Left ventricle myocardium superior (tissue), 1 donor: ENCODE results near the gene PER2. TPM values are rescaled to one million over a fixed set of nuclear protein-coding genes. Genes with fewer than 3 reads are reported as not detected.
A peak's percentile ranks its signal among the peaks of the same experiment; 100 is the strongest.

Experiments used
- ATAC-seq: fragments of 200-7000 bp; cut with Tn5 transposase; one replicate; pipeline ENCODE4 v1.9.1; 2020; ENCODE audit warnings: mild to moderate bottlenecking, moderate library complexity
- DNase-seq: peaks from one replicate; pipeline ENCODE4 v3.0.0-alpha.2; 2020
- intact Hi-C: fragments of 100-400 bp; cut with micrococcal nuclease; formaldehyde crosslinking; loops from one replicate; pipeline ENCODE4 v1.11.0; 2022
- total RNA-seq: library from RNA; stranded (reverse); fragmentation: NEBNext Ultra II Directional; extraction: Animal tissue kit (Norgen Biotek cat#: 25700); gene quantifications from one replicate; pipeline ENCODE4 v1.2.1, GENCODE V29; 2021
- donor health status: DM: no; HTN: yes; CAD: no; lungs with severe emphysema.

PER2 gene
- total RNA-seq, 1 donor from 2014 or later, result 4.5 TPM

DNA sequence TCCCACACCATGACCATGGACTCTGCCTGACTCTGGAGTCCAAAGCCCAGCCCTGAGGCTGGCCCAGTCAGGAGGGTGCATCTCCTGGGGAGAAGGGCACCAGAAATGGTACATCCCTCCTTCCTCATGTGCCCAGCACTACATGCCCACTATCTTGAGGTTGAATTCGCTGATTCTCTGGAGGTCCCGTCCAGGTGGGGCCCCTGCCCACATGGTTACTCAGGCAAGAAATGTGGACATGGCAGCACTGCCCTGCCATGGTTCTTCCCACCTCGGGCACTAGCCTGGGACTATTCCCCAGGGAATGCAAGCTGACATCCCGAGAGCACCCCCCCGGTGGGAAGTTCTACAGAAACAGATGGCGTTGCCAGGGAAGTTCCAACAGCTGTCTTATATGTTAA is 33.3 kb downstream of the PER2 start:
- no peak for ATAC-seq
- DNase-seq, result peak; percentile 14
- intact Hi-C loops, result no loop called here

DNA sequence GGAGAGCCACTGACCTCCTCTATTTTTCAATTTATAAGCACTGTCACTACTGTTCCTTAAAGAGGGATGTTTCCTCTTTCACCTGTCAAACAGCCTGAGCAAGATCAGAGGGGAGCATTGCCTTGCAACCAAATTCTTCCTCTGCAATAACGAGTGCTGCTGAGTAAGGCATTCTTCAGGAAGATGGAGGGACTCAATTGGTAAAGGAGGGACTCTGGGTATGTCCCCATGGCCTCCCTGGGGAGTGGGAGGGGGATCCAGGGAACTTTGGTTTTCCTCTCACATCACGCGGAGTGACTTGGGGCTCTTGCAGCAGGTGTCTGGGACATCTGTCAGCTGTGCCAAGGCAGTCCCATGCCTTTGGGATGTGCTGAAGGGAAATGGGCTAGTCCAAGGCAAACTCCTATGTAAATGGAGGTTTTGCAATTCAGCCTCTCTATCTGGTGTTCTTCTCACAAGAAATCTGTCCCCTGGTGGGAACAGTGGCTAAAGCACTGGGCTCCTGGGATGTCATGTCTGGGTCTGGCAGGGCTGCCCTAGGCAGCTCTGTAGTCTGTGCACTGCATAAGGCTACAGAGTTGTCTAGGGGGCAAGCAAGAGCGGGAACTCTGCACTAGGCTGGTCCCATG is 34.2 kb downstream of the PER2 start:
- no peak for ATAC-seq
- intact Hi-C loops, result no loop called here
- peak; percentile 11 for DNase-seq

DNA sequence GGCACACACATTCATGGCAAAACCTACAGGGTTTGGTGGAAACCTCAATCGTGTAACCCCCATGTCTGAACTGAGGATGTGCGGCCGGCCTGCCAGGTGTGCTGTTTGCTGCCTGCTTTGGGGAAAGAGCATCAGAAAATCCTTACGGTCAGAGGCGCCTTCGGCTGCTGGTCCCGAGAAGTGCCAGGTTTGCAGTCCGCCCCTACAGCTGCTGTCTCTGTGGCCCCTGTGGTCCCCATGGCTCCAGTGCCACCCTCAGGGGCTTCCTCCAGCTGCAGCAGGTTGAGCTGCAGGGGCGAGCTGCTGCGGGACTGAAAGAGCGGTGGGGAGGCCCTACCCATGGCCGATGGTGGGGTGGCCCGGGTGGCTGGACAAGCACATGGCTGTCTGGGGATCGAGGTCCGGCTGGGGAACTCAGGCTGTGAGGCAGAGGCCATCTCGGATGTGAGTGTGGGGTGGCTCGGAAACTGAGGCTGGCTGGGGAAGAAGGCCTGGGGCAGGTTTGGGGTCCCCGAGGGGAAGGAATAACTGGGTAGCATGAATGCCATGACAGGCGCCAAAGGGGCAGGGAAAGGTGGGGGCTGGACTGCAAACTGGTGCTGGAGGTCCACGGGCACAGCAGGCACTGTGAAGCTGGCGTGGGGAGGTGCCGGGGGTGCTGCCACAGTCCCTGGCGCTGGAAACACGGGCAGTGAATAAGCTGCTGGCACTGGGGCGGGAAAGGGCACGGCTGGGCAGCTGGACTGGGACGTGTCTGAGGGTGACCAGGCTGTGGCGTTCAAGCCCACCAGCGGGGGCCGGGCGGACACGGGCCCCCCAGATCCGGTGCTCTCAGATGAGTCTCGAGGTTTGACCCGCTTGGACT is 35.4 kb downstream of the PER2 start:
- DNase-seq (peak; percentile 24), ATAC-seq (no peak)
- intact Hi-C loops, result no loop called here

DNA sequence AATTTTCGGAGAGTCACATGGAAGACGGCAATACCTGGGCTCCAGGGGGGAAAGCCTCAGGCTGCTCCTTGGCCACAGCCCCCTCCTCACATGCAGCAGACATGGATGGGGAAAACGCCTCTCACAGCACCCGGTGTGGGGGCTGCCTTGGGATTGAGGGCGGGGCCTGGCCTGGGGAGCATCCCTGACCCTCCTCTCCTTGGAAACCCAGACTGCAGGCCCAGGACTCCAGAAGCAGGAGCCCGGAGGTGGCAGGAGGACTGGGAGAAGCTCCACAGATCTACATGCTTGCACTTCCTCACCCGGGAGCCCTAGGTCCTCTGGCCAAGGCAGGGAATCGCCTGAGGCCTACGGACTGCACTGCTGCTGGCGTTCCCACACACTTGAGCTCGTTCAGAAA is 36.4 kb downstream of the PER2 start:
- peak; percentile 11 for DNase-seq
- intact Hi-C loops, result no loop called here
- ATAC-seq, result no peak

DNA sequence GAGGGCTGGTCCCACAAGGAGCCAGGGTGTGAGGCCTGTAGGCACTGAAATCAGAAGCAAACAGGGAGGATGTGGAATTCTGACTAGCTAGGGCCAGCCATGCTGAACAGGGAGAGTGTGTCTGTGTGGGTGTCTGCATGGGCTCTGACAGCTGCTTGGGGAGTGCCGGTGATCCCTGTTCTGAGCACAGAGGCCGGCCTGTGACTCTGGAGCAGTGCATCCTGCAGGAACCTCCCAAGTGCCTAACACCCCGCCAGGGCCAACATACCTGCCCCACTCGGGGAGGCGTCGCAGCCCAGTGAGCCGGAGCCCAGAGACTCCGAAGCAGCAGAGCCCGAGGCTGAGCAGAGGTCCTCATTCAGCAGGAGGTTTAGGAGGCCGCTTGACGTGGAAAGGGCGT is 37.1 kb downstream of the PER2 start:
- ATAC-seq (no peak), DNase-seq (peak; percentile 27)
- intact Hi-C loops, result no loop called here

DNA sequence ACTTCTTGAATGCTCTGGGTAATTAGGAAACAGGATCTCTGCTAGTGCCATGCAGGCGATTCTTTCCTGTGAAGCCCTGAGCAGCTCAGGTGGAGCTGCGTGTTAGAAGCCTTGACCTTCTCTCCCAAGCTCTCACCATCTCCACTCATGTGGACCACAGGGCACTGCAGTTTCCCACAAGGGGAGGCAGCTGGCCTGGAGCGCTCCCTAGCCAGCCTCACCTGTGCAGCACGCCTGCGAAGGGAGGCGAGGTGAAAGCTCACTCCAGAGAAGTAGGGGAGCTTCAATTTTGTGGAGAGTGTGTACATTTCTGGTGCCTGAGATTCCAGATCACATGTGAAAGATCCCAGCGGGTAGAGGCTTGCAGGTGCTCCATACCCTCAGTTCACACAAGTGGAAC is 37.5 kb downstream of the PER2 start:
- no peak for DNase-seq
- intact Hi-C loops, result no loop called here

DNA sequence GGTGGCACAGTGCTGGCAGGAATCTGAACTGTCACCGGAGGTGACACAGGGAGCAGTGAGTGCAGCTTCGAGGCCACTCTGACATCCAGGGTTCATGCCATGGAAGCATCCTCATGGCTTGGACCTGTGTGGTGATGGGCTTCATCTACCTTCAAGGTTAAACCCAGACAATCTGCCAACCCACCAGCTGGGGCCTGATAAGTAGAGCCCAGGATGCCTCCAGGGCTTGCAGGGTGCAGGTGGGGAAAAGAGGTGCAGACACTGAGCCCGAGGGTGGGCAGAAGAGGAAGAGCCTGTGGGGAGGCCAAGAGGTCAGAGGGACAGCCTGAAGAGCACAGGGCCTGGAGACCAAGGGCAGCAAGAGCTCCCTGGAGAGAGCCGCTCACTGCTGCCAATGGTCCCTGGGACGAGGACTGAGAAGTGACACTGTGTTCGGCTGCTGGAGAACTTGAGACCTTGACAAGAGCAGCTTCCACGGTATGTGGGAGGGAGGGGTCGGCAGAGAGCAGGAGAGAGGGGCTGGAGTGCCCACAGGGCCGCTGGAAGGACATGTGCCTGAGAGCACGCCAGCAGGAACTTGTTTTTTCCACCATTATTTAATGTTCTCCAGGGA is 40.5 kb downstream of the PER2 start:
- peak; percentile 17 for DNase-seq
- peak; percentile 25 for ATAC-seq
- intact Hi-C loops, result no loop called here

More for the DNA sequence above, 37.5 kb downstream of the PER2 start:
- no peak for ATAC-seq

DNA sequence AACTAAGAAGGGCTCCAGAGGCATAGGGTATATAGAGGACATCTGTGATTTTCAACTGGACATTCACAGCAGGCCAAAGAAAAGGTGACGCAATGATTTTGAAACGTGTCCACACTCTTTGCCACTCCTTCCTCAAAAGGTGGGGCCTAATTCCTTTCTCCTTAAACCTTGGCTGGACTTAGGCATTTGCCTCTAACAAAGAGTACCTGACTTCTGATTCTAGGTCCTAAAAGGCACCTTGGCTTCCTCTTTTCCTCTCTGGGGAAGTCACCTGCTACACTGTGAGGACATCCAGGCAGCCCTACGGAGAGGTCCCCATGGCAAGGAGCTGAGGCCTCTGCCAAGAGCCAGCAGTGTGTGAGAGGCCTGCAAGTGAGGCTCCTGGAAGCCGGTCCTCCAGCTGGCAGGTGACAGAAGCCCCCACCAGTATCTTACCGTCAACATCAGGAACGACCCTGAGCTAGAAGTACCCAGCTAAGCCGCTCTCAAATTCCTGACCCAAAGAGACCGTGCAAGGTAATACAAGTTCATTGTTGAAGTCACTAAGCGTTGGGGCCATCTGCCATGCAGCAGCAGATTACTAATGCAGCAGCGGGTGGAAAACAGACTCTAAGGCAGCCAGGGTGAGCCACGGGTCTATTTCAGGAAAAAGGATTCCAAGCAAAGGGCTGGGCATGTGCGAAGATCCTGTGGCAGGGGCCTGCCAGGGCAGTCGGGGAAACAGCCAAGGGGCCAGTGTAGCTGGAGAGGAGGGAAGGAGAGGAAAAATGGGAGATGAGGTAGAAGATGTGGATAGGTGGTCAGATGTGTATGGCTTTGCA is 41.2 kb downstream of the PER2 start:
- no peak for ATAC-seq
- peak; percentile 16 for DNase-seq
- intact Hi-C loops, result no loop called here

DNA sequence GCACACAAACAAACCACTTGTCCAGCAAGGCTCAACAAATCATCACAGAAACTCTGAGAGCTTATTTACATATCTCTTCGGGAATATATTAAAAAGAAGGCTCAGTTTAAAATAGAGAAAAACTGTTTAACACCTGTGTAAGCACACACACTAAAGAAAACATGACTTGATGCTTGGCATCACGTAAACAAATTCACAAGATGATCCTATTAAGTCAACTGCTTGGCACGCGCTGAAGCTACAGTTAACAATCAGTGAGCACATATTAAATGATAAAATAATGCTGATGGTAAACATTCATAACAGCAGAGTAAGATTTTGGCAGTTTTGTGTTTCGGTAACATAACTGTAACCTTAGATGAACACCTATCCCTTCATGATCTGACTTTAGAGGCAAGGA is 44.3 kb downstream of the PER2 start:
- no peak for ATAC-seq
- intact Hi-C loops, result no loop called here
- no peak for DNase-seq

DNA sequence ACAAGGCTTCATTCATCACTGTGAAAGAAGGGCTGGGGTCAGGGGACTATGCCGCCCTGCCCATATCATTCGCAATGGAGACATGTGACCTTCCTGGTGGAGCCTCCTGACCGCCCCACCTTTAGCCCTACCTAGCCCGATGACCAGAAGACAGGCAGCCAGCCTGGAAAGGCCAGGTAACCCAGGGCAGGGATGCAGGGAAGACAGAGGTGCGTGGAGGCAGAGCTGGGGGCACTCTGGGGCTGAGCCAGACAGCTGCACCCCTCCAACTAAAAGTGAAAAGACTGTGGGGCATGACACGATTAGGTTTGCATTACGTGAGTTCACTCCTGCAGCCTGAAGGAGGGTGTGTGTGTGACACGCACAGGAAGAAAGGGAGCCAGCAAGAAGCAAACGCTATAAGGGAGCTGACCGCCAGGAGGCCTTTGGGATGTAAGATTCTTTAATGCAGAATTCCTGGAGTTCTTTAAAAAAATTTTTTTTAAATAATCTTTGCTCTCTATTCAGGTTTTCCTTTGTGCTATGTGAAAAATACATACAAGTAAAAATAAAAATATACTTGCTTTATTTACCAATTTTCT is 44.8 kb downstream of the PER2 start:
- no peak for DNase-seq

DNA sequence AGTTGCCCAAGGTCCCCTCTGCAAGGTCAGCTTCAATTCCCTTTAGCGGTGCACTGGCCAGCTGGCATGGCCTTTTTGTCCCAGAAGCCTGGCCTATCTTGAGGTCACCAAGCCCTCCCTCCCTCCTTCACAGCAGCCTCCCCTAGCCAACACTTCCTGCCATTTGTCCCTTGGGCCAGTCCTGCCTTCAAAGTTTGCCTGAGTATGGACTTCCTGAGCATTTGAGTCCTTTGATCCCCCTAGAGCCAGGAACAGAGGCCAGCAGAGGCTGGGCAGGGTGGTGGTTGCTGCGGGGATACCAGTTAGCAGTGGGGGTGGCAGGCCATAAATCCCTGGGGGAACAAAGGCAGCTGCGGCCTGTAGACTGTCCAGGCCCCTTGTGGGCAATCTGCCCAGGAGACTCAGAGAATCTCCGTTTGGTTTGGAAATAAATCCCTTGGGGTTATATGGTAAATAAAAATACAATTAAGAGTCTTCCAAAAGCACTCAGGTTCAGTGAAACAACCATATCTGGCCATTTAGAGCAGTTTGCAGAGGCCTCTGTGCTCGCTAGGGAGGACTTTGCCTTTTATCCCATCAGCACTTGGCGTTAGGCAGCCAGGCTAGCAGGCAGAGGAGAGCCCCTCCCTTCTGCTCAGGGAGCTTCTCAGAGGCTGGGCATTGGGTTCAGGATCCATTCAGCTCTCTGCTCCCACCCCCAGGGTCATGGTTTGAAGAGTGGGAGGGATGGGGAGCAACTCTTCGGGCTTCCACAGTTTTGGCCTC is 45.5 kb downstream of the PER2 start:
- intact Hi-C loops, result no loop called here
- DNase-seq, result peak; percentile 66
- ATAC-seq, result peak; percentile 28

More for the DNA sequence above, 44.8 kb downstream of the PER2 start:
- ATAC-seq, result no peak
- intact Hi-C loops, result no loop called here

DNA sequence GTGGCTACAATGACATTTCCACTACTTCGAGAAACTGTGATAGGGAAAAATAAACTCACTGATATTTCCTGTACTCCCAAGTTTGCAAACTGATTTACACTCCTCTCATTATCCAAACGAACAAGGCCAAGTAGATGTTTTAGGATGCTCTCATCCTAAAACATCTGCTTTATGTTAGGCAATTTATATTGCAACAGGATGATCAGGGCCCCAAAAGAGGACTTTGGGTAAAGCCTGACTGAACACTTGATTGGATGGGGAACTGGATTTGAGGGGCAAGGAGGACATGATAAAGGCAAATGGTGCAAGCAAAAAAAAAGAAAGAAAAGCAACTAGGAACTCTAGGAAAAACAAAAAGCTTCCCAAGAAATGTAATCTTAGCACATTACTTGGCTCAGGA is 46.4 kb downstream of the PER2 start:
- ATAC-seq (no peak), DNase-seq (no peak)
- intact Hi-C loops, result no loop called here

DNA sequence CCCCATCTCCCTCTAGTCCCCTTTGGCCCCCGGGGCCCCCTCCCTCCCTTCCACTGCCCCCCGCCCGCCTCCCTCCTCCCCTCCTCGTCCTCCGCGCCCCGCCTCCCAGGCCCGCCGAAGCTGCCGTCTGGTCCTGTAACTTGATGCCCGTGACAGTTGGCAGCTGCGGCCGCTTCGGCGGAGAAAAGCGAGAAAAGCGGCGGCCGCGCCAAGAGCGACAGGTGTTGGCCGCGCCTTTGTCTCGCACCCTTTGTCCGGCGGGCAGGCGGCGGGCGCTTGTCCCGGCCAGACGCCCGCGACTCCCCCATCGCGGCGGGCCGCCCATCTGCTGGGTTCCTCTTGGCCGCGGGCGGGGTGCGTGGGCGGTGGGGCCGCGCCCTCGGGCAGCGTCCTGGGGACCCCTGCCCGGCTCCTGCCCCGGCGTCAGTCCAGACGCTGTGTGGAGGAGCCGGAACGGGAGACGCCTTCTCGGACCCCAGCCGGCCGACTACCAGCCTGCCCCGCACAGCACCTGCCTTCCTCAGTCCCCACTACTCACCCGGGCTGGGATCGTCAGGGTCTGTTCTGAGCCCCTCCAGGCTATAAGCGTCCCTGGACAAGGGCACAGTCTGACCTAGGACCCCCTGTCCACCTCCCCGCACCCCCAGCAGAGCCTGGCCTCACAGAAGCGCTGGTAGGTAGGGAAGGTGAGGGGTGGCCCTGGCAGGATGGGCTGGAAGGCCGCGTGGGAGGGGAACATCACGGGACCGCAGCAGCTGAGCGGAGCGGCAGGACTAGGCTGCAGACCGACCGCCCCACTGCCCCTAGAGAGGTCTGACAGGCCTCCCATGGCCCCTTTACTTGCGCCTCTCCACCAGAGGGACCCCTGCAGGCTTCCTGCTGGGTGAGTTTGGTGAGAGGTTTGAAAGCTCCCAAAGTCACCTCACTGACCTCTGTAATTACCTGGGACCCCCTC is 47.4 kb downstream of the PER2 start:
- DNase-seq (peak; percentile 82), ATAC-seq (peak; percentile 63)
- intact Hi-C loops, result no loop called here

DNA sequence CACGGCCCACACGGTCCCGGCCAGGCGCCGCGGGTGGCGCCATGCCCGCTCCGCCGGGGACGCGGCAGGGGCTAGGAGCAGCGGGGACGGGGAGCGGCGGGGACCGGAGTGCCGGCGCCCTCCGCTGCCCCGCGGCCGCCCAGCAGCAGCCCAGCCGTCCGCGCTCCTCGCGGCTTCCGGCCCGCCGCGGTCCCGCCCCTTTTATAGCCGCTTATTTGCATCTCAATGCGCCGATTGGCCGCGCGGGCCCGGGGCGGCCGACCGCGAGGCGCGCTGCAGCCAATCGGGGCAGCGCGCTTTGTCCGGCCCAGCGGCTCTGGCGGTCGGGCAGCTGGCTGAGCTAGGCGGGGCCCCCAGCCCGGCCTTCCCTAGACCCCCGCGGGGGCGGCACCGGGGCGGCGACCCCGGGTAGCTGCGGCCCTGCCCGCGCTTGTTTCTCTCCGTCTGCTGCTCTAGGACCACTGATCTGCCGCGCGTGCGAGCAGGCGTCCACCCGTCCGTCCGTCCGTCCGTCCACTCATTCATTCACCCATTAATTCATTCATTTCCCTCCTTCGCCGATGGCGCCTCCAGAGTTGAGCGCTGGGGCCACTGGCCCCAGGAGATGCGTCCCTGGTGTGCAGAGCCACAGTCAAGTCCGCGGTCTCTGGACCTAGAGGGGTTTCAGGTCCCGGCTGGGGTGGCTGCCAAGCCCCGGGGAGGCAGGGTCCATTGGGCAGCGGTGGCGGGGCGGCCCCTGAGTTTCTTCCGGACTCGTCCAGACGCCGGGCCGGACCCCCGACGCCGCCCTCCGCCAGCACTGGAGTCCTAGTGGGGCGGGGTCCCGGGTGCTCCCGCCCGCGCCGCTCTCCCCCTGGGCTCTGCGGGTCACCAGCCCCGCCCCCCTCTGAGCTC is 48.3 kb downstream of the PER2 start, which contains the start of gene HES6:
Gene HES6, minus strand, starts transcription at position 176 of the 894 bp plus-strand sequence. Its CDS starts 133 bp downstream, at position 43.
- ATAC-seq (peak; percentile 91), DNase-seq (peak; percentile 94)
- intact Hi-C loops, result no loop called here

DNA sequence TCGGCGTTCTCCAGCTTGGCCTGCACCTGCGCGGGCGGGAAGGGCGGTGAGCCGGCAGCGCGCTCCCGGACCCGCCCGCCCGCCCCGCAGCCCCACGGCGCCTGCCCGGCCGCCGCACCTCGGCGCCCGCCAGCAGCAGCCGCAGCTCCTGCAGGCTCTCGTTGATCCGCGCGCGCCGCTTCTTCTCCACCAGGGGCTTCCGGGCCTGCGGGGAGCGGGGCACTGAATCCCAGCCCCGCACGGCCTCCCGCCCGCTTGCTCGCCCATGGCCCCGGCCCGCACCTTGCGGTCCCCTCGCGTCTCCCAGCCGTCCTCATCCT is 48.9 kb downstream of the PER2 start:
- DNase-seq (no peak), ATAC-seq (no peak)
- intact Hi-C loops, result no loop called here

DNA sequence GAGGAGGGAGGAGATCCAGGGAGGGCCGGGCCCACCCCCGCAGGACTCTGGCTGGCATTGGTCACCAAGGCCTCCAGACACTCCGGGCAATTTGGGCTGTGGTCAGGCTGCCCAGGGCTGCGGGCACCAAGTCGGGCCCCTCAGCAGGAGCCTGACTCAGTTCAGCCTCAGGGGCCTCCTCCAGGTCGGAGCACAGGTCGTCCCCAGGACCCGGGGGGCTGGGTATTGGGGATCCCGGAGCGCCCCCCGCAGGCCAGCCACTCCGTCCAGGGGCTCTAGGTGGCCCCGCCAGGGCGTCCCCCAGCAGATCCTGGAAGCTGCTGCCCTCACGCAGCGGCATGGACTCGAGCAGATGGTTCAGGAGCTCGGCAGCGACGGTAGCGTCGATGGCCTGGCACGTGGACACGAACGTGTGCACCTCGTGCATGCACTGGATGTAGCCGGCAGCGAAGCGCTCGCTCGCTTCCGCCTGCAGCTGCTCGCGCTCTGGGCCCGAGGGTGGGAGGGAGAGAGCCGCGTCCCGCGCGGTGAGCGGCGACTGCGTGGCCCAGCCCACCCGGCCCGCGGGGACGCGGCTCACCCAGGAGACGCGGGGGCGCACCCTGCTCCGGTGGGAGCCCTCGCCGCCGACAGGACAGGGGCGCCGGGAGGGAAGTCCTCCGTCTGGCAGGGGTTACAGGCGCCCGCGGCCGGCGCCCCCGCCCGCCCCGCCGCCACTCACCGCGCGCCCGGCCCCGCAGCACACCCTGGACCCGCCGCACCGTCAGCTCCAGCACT is 49.5 kb downstream of the PER2 start:
- ATAC-seq (no peak), DNase-seq (peak; percentile 61)
- intact Hi-C loops, result no loop called here
